H1 (cell line): ENCODE results near the gene ZNF592. TPM values are rescaled to one million over a fixed set of nuclear protein-coding genes. Genes with fewer than 3 reads are reported as not detected.

Source experiments
- CTCF ChIA-PET: fragments of 300-600 bp; sonication (Branson Sonifier 250); formaldehyde crosslinking; loops from one replicate; lab custom pipeline; 2021; ENCODE audit not compliant: partially characterized antibody; lab: Charles Lee
- POLR2A ChIA-PET: fragments of 300-600 bp; sonication (Branson Sonifier 250); formaldehyde crosslinking; loops from one replicate; lab custom pipeline; 2021; ENCODE audit warnings: inconsistent platforms; ENCODE audit not compliant: partially characterized antibody; lab: Charles Lee
- DNase-seq, 2 experiments: peaks; one replicate each; pipeline versions ENCODE4 v3.0.0 to v3.0.0-alpha.2; 2010 to 2022; ENCODE audit warnings: low spot score in 2 of 2, low read depth in 1 of 2, mixed read lengths in 1 of 2
- FAIRE-seq: peaks from 2 replicates; lab custom pipeline; 2011; peaks lifted over from hg19 to GRCh38; lab: Jason Lieb, UNC
- H2AFZ ChIP-seq: 2 replicates; pipeline ENCODE4 v1.8.1; 2012; ENCODE audit warnings: low read length, inconsistent platforms
- H2AK5ac ChIP-seq: 2 replicates; pipeline ENCODE4 v1.6.1; 2013; ENCODE audit warnings: low read depth, low read length
- H2BK120ac ChIP-seq: replicated peaks from 2 replicates; pipeline ENCODE3; 2013; ENCODE audit warnings: low read depth, low read length, inconsistent platforms
- H2BK12ac ChIP-seq: 2 replicates; pipeline ENCODE4 v1.6.1; 2013; ENCODE audit warnings: low read depth, low read length
- H2BK15ac ChIP-seq: 2 replicates; pipeline ENCODE4 v1.6.1; 2013; ENCODE audit warnings: low read length
- H2BK20ac ChIP-seq: 2 replicates; pipeline ENCODE4 v1.6.1; 2013; ENCODE audit warnings: low read length
- H2BK5ac ChIP-seq: 2 replicates; pipeline ENCODE4 v1.6.1; 2013; ENCODE audit warnings: low read depth, low read length
- H3K14ac ChIP-seq: 2 replicates; pipeline ENCODE4 v1.6.1; 2013; ENCODE audit warnings: inconsistent platforms; ENCODE audit not compliant: insufficient read length
- H3K18ac ChIP-seq: 2 replicates; pipeline ENCODE4 v1.6.1; 2013; ENCODE audit warnings: low read length; ENCODE audit errors: extremely low read depth
- H3K23ac ChIP-seq: 2 replicates; pipeline ENCODE4 v1.6.1; 2013; ENCODE audit warnings: inconsistent platforms; ENCODE audit not compliant: insufficient read length
- H3K23me2 ChIP-seq: 2 replicates; pipeline ENCODE4 v1.6.1; 2013; ENCODE audit warnings: low read depth, low read length
- H3K27ac ChIP-seq: 2 replicates; pipeline ENCODE4 v1.6.1; 2011; ENCODE audit warnings: low read depth, low read length, inconsistent platforms
- H3K27me3 ChIP-seq, 4 experiments: replicated peaks in 1 of 4; 1 replicate in 1 of 4; 2 replicates in 3 of 4; pipeline versions ENCODE4 v1.6.1 to v1.8.1; 2011 to 2013; ENCODE audit warnings: low read length in 3 of 4, mild to moderate bottlenecking in 3 of 4, inconsistent platforms in 2 of 4, mixed read lengths in 2 of 4, moderate library complexity in 1 of 4; ENCODE audit not compliant: control insufficient read depth in 3 of 4, insufficient read depth in 3 of 4; ENCODE audit errors: extremely low read depth in 1 of 4
- H3K36me3 ChIP-seq, 4 experiments: 2 replicates each; pipeline versions ENCODE4 v1.6.1 to v1.8.1; 2011 to 2013; ENCODE audit warnings: mild to moderate bottlenecking in 4 of 4, low read length in 3 of 4, moderate library complexity in 2 of 4, control low read depth in 1 of 4, inconsistent platforms in 1 of 4; ENCODE audit not compliant: insufficient read depth in 4 of 4, control insufficient read depth in 2 of 4
- H3K4ac ChIP-seq: replicated peaks from 2 replicates; pipeline ENCODE3; 2013; ENCODE audit warnings: low read length, low read depth, mixed read lengths, inconsistent platforms; ENCODE audit not compliant: insufficient read length
- H3K4me1 ChIP-seq, 4 experiments: replicated peaks in 1 of 4; 1 replicate in 1 of 4; 2 replicates in 3 of 4; pipeline versions ENCODE4 v1.6.1 to v1.8.1; 2011 to 2013; ENCODE audit warnings: low read length in 3 of 4, inconsistent platforms in 2 of 4, mixed read lengths in 1 of 4; ENCODE audit not compliant: insufficient read depth in 4 of 4, control insufficient read depth in 3 of 4
- H3K4me2 ChIP-seq, 2 experiments: 2 replicates each; pipeline versions ENCODE4 v1.6.1 to v1.8.1; 2011 to 2013; ENCODE audit warnings: low read depth in 2 of 2, low read length in 2 of 2, control low read depth in 1 of 2, inconsistent platforms in 1 of 2, mild to moderate bottlenecking in 1 of 2; ENCODE audit not compliant: insufficient read depth in 1 of 2
- H3K4me3 ChIP-seq, 4 experiments: fragments of 200-600, 300-600 bp in 1 of 4; sonication (generic), shearing (Covaris generic), sonication (Bioruptor Twin) in 1 of 4; 2 replicates each; pipeline versions ENCODE4 v1.5.1 to v1.8.1; 2011 to 2016; ENCODE audit warnings: low read length in 4 of 4, low read depth in 3 of 4, control low read depth in 2 of 4, inconsistent platforms in 2 of 4, mild to moderate bottlenecking in 2 of 4, mixed read lengths in 1 of 4, moderate library complexity in 1 of 4; ENCODE audit not compliant: insufficient read depth in 2 of 4; ENCODE audit errors: extremely low read depth in 1 of 4
- H3K56ac ChIP-seq: replicated peaks from 2 replicates; pipeline ENCODE3; 2013; ENCODE audit warnings: low read depth, mild to moderate bottlenecking, mixed read lengths, low read length, inconsistent platforms; ENCODE audit not compliant: insufficient read length
- H3K79me1 ChIP-seq: 2 replicates; pipeline ENCODE4 v1.6.1; 2013; ENCODE audit warnings: low read depth, low read length, control low read depth
- H3K79me2 ChIP-seq, 2 experiments: 2 replicates each; pipeline versions ENCODE4 v1.6.1 to v1.8.1; 2012 to 2013; ENCODE audit warnings: low read length in 2 of 2, mild to moderate bottlenecking in 2 of 2, inconsistent platforms in 1 of 2; ENCODE audit not compliant: insufficient read depth in 2 of 2, control insufficient read depth in 1 of 2
- H3K9ac ChIP-seq, 4 experiments: replicated peaks in 1 of 4; 1 replicate in 1 of 4; 2 replicates in 3 of 4; pipeline versions ENCODE4 v1.6.1 to v1.8.1; 2011 to 2013; ENCODE audit warnings: low read depth in 3 of 4, low read length in 3 of 4, control low read depth in 2 of 4, mild to moderate bottlenecking in 2 of 4, moderate library complexity in 2 of 4, inconsistent platforms in 1 of 4; ENCODE audit errors: extremely low read depth in 1 of 4
- H3K9me3 ChIP-seq, 2 experiments: 2 replicates each; pipeline versions ENCODE4 v1.6.1 to v1.8.1; 2012 to 2013; ENCODE audit warnings: mild to moderate bottlenecking in 2 of 2, moderate library complexity in 2 of 2, control low read depth in 1 of 2, inconsistent platforms in 1 of 2, low read depth in 1 of 2, low read length in 1 of 2, mixed read lengths in 1 of 2; ENCODE audit not compliant: insufficient read depth in 2 of 2
- H4K20me1 ChIP-seq, 2 experiments: replicated peaks in 1 of 2; 2 replicates each; pipeline versions ENCODE3 to v1.8.1; 2011 to 2013; ENCODE audit warnings: inconsistent platforms in 2 of 2, low read length in 2 of 2, mild to moderate bottlenecking in 1 of 2; ENCODE audit not compliant: insufficient read depth in 2 of 2, control insufficient read depth in 1 of 2
- H4K5ac ChIP-seq: 2 replicates; pipeline ENCODE4 v1.6.1; 2013; ENCODE audit warnings: low read length, low read depth, mixed read lengths, inconsistent platforms; ENCODE audit not compliant: insufficient read length
- H4K8ac ChIP-seq: 2 replicates; pipeline ENCODE4 v1.8.0; 2013; ENCODE audit warnings: mild to moderate bottlenecking, moderate library complexity, low read length, inconsistent platforms; ENCODE audit not compliant: insufficient read depth; ENCODE audit errors: extremely low read depth
- H4K91ac ChIP-seq: replicated peaks from 2 replicates; pipeline ENCODE3; 2013; ENCODE audit warnings: low read length, mixed read lengths, inconsistent platforms; ENCODE audit not compliant: insufficient read length
- BCL11A ChIP-seq, 2 experiments: IDR thresholded peaks; one replicate each; pipeline ENCODE4 v1.6.1; 2011; ENCODE audit warnings: low read depth in 2 of 2, low read length in 2 of 2, mild to moderate bottlenecking in 2 of 2
- CTBP2 ChIP-seq: IDR thresholded peaks from 2 replicates; pipeline ENCODE4 v1.7.0; 2011; ENCODE audit warnings: borderline replicate concordance, mild to moderate bottlenecking, moderate library complexity, mixed read lengths, low read length; ENCODE audit not compliant: insufficient read depth, insufficient read length
- GABPA ChIP-seq: IDR thresholded peaks from 2 replicates; pipeline ENCODE4 v1.6.1; 2011; ENCODE audit warnings: mild to moderate bottlenecking, low read length, moderate library complexity, borderline replicate concordance; ENCODE audit not compliant: insufficient read depth
- HDAC2 ChIP-seq, 2 experiments: fragments of 300-600 bp in 1 of 2; sonication (generic) in 1 of 2; IDR thresholded peaks; 2 replicates each; pipeline ENCODE4 v1.6.1; 2011 to 2012; ENCODE audit warnings: low read depth in 2 of 2, low read length in 2 of 2, mild to moderate bottlenecking in 2 of 2, moderate library complexity in 2 of 2, borderline replicate concordance in 1 of 2, inconsistent platforms in 1 of 2
- POLR2AphosphoS5 ChIP-seq: IDR thresholded peaks from 2 replicates; pipeline ENCODE4 v1.6.1; 2011; ENCODE audit warnings: low read depth, low read length
- RFX5 ChIP-seq: IDR thresholded peaks from 2 replicates; pipeline ENCODE4 v1.6.1; 2011; ENCODE audit warnings: low read depth, low read length, improper control_type of control experiment, borderline replicate concordance
- SAP30 ChIP-seq: fragments of 300-600 bp; sonication (generic); IDR thresholded peaks from 2 replicates; pipeline ENCODE4 v1.7.1; 2012; ENCODE audit warnings: low read length, moderate library complexity, mild to moderate bottlenecking, inconsistent platforms; ENCODE audit not compliant: insufficient read depth, insufficient replicate concordance
- SRF ChIP-seq: IDR thresholded peaks from 2 replicates; pipeline ENCODE4 v1.6.1; 2011; ENCODE audit warnings: mild to moderate bottlenecking, low read depth, low read length, moderate library complexity
- TBP ChIP-seq: IDR thresholded peaks from 2 replicates; pipeline ENCODE4 v1.6.1; 2011; ENCODE audit warnings: low read depth, low read length, improper control_type of control experiment
- WGBS, 2 experiments: shearing (Covaris generic) in 1 of 2; methylation state at CpG; one replicate each; pipeline versions ENCODE4 v1.1.6 to v1.1.7; 2013 to 2015; ENCODE audit warnings: low lambda C conversion rate in 2 of 2, mixed read lengths in 2 of 2, inconsistent platforms in 1 of 2, low coverage in 1 of 2, missing lambda C conversion rate in 1 of 2; ENCODE audit not compliant: insufficient replicate concordance in 2 of 2, insufficient coverage in 1 of 2, insufficient read length in 1 of 2; ENCODE audit errors: extremely low coverage in 1 of 2, missing lambda C conversion rate in 1 of 2; 5-methylcytosine and 5-hydroxymethylcytosine counted together
- polyA plus RNA-seq, 7 experiments: library from polyadenylated mRNA; depleted of rRNA in 3 of 7; stranded (reverse) in 5 of 7; unstranded in 2 of 7; fragments of >200 nt in 5 of 7; fragments of 200-250 nt in 2 of 7; gene quantifications; 1 replicate in 5 of 7; 2 replicates in 1 of 7; 4 replicates in 1 of 7; pipeline versions ENCODE4 v1.2.1 to v1.2.3, GENCODE V29; 2011 to 2013; ENCODE audit warnings: missing spikeins in 2 of 7, mixed read lengths in 2 of 7
- total RNA-seq: library from RNA; stranded (reverse); fragmentation: NEBNext Ultra II Directional; extraction: Animal tissue kit (Norgen Biotek cat#: 25700); gene quantifications from 2 replicates; pipeline ENCODE4 v1.2.1, GENCODE V29; 2021
- TF ChIP-seq, protein P1 (sequence below): IDR thresholded peaks from 2 replicates; pipeline ENCODE4 v1.6.1; 2012; ENCODE audit warnings: inconsistent platforms
- TF ChIP-seq, protein P2 (sequence below): IDR thresholded peaks from 2 replicates; pipeline ENCODE4 v1.6.1; 2012; ENCODE audit warnings: low read length, inconsistent platforms

ZNF592 gene
- total and polyA plus RNA-seq, 2 of the 8 experiments (the other 6 are each of a cell fraction or from before 2014, with no cell fraction given): 14.2 to 33.0 TPM

DNA sequence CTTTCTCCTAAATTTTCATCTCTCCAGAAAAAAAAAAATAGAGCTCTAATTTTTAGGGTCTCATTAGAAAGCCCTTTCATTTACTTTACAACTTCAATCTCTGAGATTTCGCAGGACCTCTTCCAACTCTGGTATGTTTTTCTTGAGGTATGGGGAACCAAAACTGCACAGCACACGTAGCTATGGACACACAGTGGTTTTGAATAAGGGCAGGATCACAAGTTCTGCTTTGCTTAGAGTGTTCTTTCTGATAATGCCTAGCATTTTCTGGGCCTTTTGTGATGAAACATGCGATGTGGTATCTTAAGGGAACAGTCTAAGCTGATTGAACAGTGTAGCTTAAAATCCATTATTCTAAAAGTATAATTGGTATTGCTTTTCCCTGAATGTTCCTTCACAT is 25.3 kb downstream of the ZNF592 start:
- Histone ChIP-seq H3K23ac (no peak overlapping the region), H3K36me3 (no peaks in the 10 kb centered on the region; a peak in 1 of 8 replicates), H3K9me3 (no peaks in the 10 kb centered on the region), H2BK12ac (no peak overlapping the region), H3K4me3 (no peak overlapping the region), H2BK20ac (no peak overlapping the region), H4K5ac (no peak overlapping the region), H4K20me1 (peaks cover 2 to 8% of the 10 kb centered on the region in 2 experiments), H3K56ac (no peak overlapping the region), H3K79me2 (peaks cover 0 to 7% of the 10 kb centered on the region in 2 experiments; a peak in 2 of 4 replicates), H2AK5ac (no peak overlapping the region), H3K4me2 (no peak overlapping the region), H2AFZ (no peak overlapping the region), H3K4ac (no peak overlapping the region), H2BK15ac (no peak overlapping the region), H3K23me2 (no peaks in the 10 kb centered on the region; the same call in 1 of the 2 replicates), H3K27me3 (no peaks in the 10 kb centered on the region), H3K4me1 (peaks cover 0 to 2% (median 0%) of the 10 kb centered on the region in 4 experiments; a peak in 1 of 7 replicates), H2BK5ac (no peak overlapping the region), H4K91ac (no peak overlapping the region), H3K18ac (no peak overlapping the region), H3K9ac (no peak overlapping the region), H3K27ac (no peak overlapping the region), H2BK120ac (no peak overlapping the region), H3K14ac (no peak overlapping the region), H3K79me1 (peaks cover 7% of the 10 kb centered on the region), H4K8ac (no peak overlapping the region)
- 91% methylated on average over 3 of the region's 3 CpGs; no CpG with 5 or more reads in 1 of the 2 experiments for WGBS, 2 experiments
- DNase-seq: no peak
- ChIA-PET CTCF (interaction anchor here (0.7 to 2.2 kb wide), 7 partner anchors 10 to 203 kb away, joined by 3 to 5 read pairs (median 3); no protein-coding TSS in a partner anchor), POLR2A (interaction anchor here (0.9 to 1.1 kb wide), 2 partner anchors 10 to 114 kb away, joined by 3 to 4 read pairs; no protein-coding TSS in a partner anchor)
- no peak for FAIRE-seq
- no peak for TF ChIP-seq HDAC2 (IDR thresholded peaks at IDR 0.05; ENCODE audit: borderline replicate concordance in 1 of 2, low read depth in 2 of 2, low read length in 2 of 2)
- no peak for TF ChIP-seq BCL11A (IDR thresholded peaks at IDR 0.05; ENCODE audit: low read depth in 2 of 2, low read length in 2 of 2)
- no peak for TF ChIP-seq TBP
- no peak for TF ChIP-seq GABPA
- no peak for TF ChIP-seq SRF
- no peak for TF ChIP-seq POLR2AphosphoS5
- no peak for TF ChIP-seq RFX5
- no peak for TF ChIP-seq SAP30
- TF ChIP-seq, protein P1, sequence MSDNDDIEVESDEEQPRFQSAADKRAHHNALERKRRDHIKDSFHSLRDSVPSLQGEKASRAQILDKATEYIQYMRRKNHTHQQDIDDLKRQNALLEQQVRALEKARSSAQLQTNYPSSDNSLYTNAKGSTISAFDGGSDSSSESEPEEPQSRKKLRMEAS: no peak
- TF ChIP-seq, protein P2, sequence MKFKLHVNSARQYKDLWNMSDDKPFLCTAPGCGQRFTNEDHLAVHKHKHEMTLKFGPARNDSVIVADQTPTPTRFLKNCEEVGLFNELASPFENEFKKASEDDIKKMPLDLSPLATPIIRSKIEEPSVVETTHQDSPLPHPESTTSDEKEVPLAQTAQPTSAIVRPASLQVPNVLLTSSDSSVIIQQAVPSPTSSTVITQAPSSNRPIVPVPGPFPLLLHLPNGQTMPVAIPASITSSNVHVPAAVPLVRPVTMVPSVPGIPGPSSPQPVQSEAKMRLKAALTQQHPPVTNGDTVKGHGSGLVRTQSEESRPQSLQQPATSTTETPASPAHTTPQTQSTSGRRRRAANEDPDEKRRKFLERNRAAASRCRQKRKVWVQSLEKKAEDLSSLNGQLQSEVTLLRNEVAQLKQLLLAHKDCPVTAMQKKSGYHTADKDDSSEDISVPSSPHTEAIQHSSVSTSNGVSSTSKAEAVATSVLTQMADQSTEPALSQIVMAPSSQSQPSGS: no peak
- no peak for TF ChIP-seq CTBP2
